ENCODE measurements around the gene INPP5A.
A peak's percentile ranks its signal among the peaks of the same experiment; 100 is the strongest.

INPP5A gene

GRCh38 chr10:132559538-132559937 lies 22.0 kb downstream of the INPP5A start:
- peaks cover 3% of the 10 kb centered on the region for H3K27me3 Mint-ChIP-seq
- H3K36me3 Mint-ChIP-seq (ENCODE audit: low read depth), result no peaks in the 10 kb centered on the region
- peak overlapping the region; percentile 64 for H3K27ac Mint-ChIP-seq
- peaks cover 44% of the 10 kb centered on the region for H3K4me1 Mint-ChIP-seq (ENCODE audit: low read depth)
- intact Hi-C loops (cut with micrococcal nuclease), result no loop called here
- H3K4me3 Mint-ChIP-seq, result no peak overlapping the region
- H3K9me3 Mint-ChIP-seq, result no peaks in the 10 kb centered on the region

GRCh38 chr10:132560241-132560731 lies 22.7 kb downstream of the INPP5A start:
- Mint-ChIP-seq H3K4me3 (no peak overlapping the region), H3K4me1 (ENCODE audit: low read depth) (peaks cover 45% of the 10 kb centered on the region), H3K36me3 (ENCODE audit: low read depth) (no peaks in the 10 kb centered on the region), H3K27me3 (peaks cover 3% of the 10 kb centered on the region), H3K9me3 (no peaks in the 10 kb centered on the region), H3K27ac (peak overlapping the region; percentile 64)
- intact Hi-C loops (cut with micrococcal nuclease), result no loop called here

- Mint-ChIP-seq H3K27me3 (peaks cover 3% of the 10 kb centered on the region), H3K27ac (peak overlapping the region; percentile 14), H3K36me3 (ENCODE audit: low read depth) (no peaks in the 10 kb centered on the region), H3K4me3 (no peak overlapping the region), H3K4me1 (ENCODE audit: low read depth) (peaks cover 51% of the 10 kb centered on the region), H3K9me3 (no peaks in the 10 kb centered on the region)
- intact Hi-C loops (cut with micrococcal nuclease), result no loop called here
Observed at GRCh38 chr10:132562177-132562915, 24.8 kb downstream of the INPP5A start.

GRCh38 chr10:132562916-132563456 lies 25.4 kb downstream of the INPP5A start:
- Mint-ChIP-seq H3K36me3 (ENCODE audit: low read depth) (no peaks in the 10 kb centered on the region), H3K4me1 (ENCODE audit: low read depth) (peaks cover 51% of the 10 kb centered on the region), H3K27ac (peak overlapping the region; percentile 14)

GRCh38 chr10:132563485-132564248 lies 26.1 kb downstream of the INPP5A start:
- intact Hi-C loops (cut with micrococcal nuclease), result no loop called here
- H3K4me1 Mint-ChIP-seq (ENCODE audit: low read depth), result peaks cover 51% of the 10 kb centered on the region
- no peak overlapping the region for H3K4me3 Mint-ChIP-seq
- H3K36me3 Mint-ChIP-seq (ENCODE audit: low read depth), result no peaks in the 10 kb centered on the region
- H3K9me3 Mint-ChIP-seq, result no peaks in the 10 kb centered on the region
- no peak overlapping the region for H3K27ac Mint-ChIP-seq
- H3K27me3 Mint-ChIP-seq, result peaks cover 3% of the 10 kb centered on the region

More at GRCh38 chr10:132562916-132563456, 25.4 kb downstream of the INPP5A start:
- peaks cover 3% of the 10 kb centered on the region for H3K27me3 Mint-ChIP-seq
- H3K4me3 Mint-ChIP-seq, result no peak overlapping the region
- no peaks in the 10 kb centered on the region for H3K9me3 Mint-ChIP-seq
- intact Hi-C loops (cut with micrococcal nuclease), result no loop called here

- intact Hi-C loops (cut with micrococcal nuclease), result no loop called here
- Mint-ChIP-seq H3K9me3 (no peaks in the 10 kb centered on the region), H3K4me3 (no peak overlapping the region), H3K36me3 (ENCODE audit: low read depth) (no peaks in the 10 kb centered on the region), H3K4me1 (ENCODE audit: low read depth) (peaks cover 46% of the 10 kb centered on the region), H3K27ac (no peak overlapping the region), H3K27me3 (peaks cover 3% of the 10 kb centered on the region)
Observed at GRCh38 chr10:132564249-132564605, 26.6 kb downstream of the INPP5A start.

GRCh38 chr10:132564690-132565089 lies 27.1 kb downstream of the INPP5A start:
- no peak overlapping the region for H3K4me3 Mint-ChIP-seq
- no peak overlapping the region for H3K27ac Mint-ChIP-seq
- intact Hi-C loops (cut with micrococcal nuclease), result no loop called here
- no peaks in the 10 kb centered on the region for H3K9me3 Mint-ChIP-seq
- H3K36me3 Mint-ChIP-seq (ENCODE audit: low read depth), result no peaks in the 10 kb centered on the region
- H3K4me1 Mint-ChIP-seq (ENCODE audit: low read depth), result peaks cover 41% of the 10 kb centered on the region
- H3K27me3 Mint-ChIP-seq, result peaks cover 3% of the 10 kb centered on the region

- intact Hi-C loops (cut with micrococcal nuclease), result no loop called here
- Mint-ChIP-seq H3K9me3 (no peaks in the 10 kb centered on the region), H3K4me1 (ENCODE audit: low read depth) (peaks cover 31% of the 10 kb centered on the region), H3K27me3 (peaks cover 6% of the 10 kb centered on the region), H3K4me3 (no peak overlapping the region), H3K27ac (no peak overlapping the region), H3K36me3 (ENCODE audit: low read depth) (no peaks in the 10 kb centered on the region)
Observed at GRCh38 chr10:132565516-132566209, 28.1 kb downstream of the INPP5A start.

GRCh38 chr10:132566892-132567291 lies 29.3 kb downstream of the INPP5A start:
- Mint-ChIP-seq H3K4me1 (ENCODE audit: low read depth) (peaks cover 19% of the 10 kb centered on the region), H3K4me3 (no peak overlapping the region), H3K27me3 (peaks cover 6% of the 10 kb centered on the region), H3K36me3 (ENCODE audit: low read depth) (no peaks in the 10 kb centered on the region), H3K9me3 (no peaks in the 10 kb centered on the region), H3K27ac (no peak overlapping the region)
- intact Hi-C loops (cut with micrococcal nuclease), result no loop called here

- no peaks in the 10 kb centered on the region for H3K36me3 Mint-ChIP-seq (ENCODE audit: low read depth)
- peaks cover 5% of the 10 kb centered on the region for H3K27me3 Mint-ChIP-seq
- no peaks in the 10 kb centered on the region for H3K9me3 Mint-ChIP-seq
- intact Hi-C loops (cut with micrococcal nuclease), result loop anchor here (2.0 kb wide), 1 partner anchor 111 kb away; no protein-coding TSS in a partner anchor
- peaks cover 6% of the 10 kb centered on the region for H3K4me1 Mint-ChIP-seq (ENCODE audit: low read depth)
- no peak overlapping the region for H3K4me3 Mint-ChIP-seq
- no peak overlapping the region for H3K27ac Mint-ChIP-seq
Observed at GRCh38 chr10:132570265-132570664, 32.7 kb downstream of the INPP5A start.

- H3K9me3 Mint-ChIP-seq, result no peaks in the 10 kb centered on the region
- peaks cover 5% of the 10 kb centered on the region for H3K27me3 Mint-ChIP-seq
- H3K27ac Mint-ChIP-seq, result no peak overlapping the region
- intact Hi-C loops (cut with micrococcal nuclease), result loop anchor here (2.0 kb wide), 1 partner anchor 112 kb away; no protein-coding TSS in a partner anchor
- no peaks in the 10 kb centered on the region for H3K4me1 Mint-ChIP-seq (ENCODE audit: low read depth)
- H3K36me3 Mint-ChIP-seq (ENCODE audit: low read depth), result no peaks in the 10 kb centered on the region
- H3K4me3 Mint-ChIP-seq, result no peak overlapping the region
Observed at GRCh38 chr10:132570771-132571649, 33.4 kb downstream of the INPP5A start.

GRCh38 chr10:132571650-132572544 lies 34.3 kb downstream of the INPP5A start:
- H3K27me3 Mint-ChIP-seq, result peaks cover 12% of the 10 kb centered on the region
- H3K4me1 Mint-ChIP-seq (ENCODE audit: low read depth), result no peaks in the 10 kb centered on the region
- H3K27ac Mint-ChIP-seq, result no peak overlapping the region
- no peaks in the 10 kb centered on the region for H3K36me3 Mint-ChIP-seq (ENCODE audit: low read depth)
- no peak overlapping the region for H3K4me3 Mint-ChIP-seq
- intact Hi-C loops (cut with micrococcal nuclease), result loop anchor here (2.0 kb wide), 1 partner anchor 113 kb away; no protein-coding TSS in a partner anchor
- H3K9me3 Mint-ChIP-seq, result no peaks in the 10 kb centered on the region
